GM21367 (cell line): ENCODE measurements around the gene SMCO2.

Experiments
- ATAC-seq: cut with Tn5 transposase; IDR thresholded peaks from one replicate; pipeline ENCODE4 v1.9.1; 2021; ENCODE audit not compliant: unreplicated experiment

Gene SMCO2

DNA sequence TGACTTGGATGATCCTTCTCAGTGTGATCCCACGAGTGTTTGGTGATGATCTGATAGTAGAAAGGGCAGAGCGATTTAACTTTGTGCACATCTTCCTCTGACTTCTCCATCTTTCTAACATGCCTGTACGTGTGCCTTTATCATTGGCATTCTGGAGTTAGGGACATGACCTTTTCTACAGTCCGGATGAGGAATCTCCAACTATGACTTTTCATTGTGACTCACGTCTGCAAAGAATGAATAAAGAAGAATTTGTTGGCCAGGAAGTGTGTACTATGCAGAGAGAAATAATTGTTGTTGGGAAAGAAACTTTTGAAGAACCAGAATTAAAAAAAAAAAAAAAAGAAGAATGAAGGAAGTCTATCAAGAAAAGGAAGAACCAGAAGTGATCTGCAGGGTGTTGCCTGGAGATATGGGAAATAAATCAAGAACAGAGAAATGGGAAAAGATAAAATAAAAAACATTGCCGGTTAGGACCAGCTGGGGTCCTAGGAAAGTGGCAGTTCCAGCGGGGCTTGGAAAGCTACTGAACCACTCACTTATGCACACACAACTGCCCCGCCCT is 102.8 kb downstream of the SMCO2 start:
- ATAC-seq: no peak

DNA sequence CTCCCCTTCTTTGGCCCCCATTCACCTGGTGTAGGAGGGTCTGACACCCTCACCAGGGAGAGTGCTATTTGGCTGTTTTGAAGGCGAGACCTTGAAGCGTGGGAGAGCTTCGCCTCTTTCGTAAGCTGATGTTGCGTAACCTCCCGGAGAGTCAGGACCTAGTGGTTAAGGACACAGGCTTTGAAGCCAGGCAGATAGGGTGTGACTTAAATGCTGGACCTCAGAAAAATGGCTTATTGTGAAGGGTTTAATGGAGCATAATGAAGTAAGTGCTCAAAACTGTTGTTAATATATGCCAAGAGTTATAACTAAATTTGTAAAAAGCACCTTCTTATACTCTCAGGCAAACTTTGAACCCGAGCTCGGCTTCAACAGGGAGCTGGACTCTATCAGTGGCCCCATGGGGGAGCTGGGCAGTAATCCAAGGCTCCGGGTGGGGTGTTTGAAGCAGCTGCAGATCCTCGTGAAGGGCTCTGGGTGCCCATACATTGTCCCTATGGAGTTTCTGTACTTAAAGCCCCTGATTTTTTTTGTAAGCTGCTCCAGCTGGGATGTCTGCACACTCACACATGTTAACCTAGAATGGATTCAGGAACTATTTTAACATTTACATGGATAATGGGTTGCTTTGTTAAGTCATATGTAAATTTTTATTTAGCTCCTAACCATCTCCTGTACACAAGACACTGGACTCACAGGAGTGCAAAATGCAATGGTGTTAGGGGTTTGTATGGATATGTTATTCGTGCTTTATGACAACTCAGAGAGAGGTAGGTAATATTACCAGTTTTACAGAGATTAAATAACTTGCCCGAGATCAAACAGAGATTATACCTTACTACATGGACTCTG is 103.5 kb downstream of the SMCO2 start:
- no peak for ATAC-seq

DNA sequence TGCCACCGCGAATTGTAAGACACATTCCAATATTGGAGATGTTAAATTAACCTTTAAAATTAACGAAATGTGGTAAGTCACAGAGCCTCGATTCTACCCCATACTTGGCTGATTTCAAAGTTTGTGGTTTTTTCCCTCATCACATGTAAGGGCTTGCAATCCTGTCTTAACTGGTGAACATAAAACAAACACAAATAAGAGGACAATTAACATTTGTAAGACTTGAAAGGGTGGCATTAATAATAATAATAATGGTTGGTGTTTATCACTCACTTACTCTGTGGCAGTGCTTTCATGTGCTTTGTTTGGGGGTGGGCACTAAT is 104.1 kb downstream of the SMCO2 start:
- no peak for ATAC-seq

DNA sequence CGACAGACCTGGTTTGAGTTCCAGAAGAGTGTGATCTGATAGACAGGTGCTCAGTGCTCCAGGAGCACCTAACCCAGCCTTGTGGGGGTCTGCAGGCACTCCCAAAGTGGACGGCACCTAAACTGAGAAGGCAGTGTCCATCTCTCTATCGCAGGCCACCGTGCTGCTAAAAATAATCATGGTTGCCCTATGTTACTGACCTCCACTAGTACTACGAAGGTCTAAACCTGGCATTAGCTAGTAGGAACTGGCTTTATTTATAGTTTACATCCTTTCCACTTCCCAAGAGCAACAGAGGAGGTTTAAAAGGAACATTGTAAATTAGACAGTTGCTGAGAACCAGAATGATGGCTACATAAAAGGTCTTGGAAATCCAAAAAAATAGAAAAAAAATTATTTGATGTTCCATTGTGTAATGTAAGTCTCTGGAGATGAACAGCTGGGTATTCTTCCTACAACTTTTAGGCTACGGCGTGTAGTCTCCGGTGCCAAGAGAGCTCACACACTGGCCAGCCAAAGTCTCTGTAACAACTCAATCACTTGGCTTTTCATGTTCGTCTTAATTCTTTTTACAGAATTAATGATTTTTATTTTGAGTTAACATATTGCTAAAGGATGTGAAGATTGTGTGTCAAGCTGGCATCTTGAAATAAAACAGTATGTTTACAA is 104.8 kb downstream of the SMCO2 start:
- no peak for ATAC-seq
